NCI-H1930 (cell line): ENCODE data around the gene DARS2.
"Not testable (repeated sequence)": the region's sequence is repeated elsewhere in the genome, so short reads cannot be mapped to it uniquely, and the experiment has no call there.

Experiments
- DNase-seq, 2 experiments: peaks; one replicate each; lab custom pipeline; 2025; lab: John Stamatoyannopoulos, UW

Gene DARS2, protein sequence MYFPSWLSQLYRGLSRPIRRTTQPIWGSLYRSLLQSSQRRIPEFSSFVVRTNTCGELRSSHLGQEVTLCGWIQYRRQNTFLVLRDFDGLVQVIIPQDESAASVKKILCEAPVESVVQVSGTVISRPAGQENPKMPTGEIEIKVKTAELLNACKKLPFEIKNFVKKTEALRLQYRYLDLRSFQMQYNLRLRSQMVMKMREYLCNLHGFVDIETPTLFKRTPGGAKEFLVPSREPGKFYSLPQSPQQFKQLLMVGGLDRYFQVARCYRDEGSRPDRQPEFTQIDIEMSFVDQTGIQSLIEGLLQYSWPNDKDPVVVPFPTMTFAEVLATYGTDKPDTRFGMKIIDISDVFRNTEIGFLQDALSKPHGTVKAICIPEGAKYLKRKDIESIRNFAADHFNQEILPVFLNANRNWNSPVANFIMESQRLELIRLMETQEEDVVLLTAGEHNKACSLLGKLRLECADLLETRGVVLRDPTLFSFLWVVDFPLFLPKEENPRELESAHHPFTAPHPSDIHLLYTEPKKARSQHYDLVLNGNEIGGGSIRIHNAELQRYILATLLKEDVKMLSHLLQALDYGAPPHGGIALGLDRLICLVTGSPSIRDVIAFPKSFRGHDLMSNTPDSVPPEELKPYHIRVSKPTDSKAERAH

DNA sequence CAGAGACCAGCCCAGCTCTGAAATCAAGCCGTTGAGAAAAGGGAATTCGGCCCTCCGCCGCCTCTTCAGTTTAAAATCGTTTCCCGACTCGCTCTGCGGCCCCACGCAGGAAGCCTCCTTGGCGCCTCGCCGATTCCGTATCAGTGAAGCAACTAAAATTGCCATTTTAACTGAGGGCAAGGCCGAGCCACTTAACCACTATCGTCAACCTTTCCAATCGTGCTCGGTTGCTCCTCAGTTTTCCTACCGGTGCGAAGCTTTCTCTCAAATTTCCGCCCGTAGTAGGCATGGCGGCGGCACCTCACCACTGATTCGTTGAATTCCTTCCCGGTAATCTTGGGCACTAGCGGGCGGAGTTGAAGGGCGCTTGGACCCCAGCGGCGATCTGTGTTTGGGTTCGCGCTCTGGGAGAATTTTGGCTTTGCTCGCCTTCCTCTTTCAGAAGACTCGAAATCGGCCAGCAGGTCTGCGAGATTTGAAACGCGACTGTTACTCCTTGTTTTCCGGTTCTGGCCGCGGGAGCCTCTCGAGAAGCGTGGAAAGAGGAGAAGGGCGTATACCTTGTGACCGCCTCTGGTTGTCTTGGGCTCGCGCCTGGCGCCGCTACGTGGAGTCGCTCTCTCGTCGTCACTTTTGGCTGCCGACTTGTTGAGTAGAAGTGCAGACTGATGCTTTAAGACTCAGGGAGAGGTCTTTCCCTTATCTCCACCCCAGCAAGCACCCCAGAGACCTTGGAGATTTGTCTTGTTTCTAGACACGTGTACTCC lies at the start of gene DARS2, which contains the start of gene CENPL:
Gene DARS2 (plus strand): TSS at position 359 of the 767 bp plus-strand sequence. CDS start 557 bp downstream, outside the sequence.
Gene CENPL (minus strand): TSS at position 569 of the 767 bp plus-strand sequence. CDS start 13,584 bp downstream, outside the sequence.
- peak; percentile 96 for DNase-seq

DNA sequence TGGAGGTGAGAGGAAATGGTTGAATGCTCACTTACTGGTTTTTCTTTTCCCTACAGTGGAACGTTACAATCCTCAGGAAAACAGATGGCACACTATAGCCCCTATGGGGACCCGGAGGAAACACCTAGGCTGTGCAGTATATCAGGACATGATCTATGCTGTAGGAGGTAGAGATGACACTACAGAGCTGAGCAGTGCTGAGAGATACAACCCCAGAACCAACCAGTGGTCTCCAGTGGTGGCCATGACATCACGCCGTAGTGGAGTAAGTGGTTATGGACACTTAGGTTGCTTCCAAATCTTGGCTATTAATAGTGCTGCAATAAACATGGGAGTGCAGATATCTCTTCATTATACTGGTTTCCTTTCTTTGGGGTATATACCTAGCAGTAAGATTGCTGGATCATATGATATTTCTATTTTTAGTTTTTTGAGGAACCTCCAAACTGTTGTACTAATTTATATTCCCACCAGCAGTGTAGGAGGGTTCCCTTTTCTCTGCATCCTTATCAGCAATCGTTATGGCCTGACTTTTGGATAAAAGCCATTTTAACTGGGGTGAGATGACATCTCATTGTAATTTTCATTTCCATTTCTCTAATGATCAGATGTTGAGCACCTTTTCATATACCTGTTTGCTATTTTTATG lies 48.8 kb upstream of the DARS2 start:
- no peak for DNase-seq

DNA sequence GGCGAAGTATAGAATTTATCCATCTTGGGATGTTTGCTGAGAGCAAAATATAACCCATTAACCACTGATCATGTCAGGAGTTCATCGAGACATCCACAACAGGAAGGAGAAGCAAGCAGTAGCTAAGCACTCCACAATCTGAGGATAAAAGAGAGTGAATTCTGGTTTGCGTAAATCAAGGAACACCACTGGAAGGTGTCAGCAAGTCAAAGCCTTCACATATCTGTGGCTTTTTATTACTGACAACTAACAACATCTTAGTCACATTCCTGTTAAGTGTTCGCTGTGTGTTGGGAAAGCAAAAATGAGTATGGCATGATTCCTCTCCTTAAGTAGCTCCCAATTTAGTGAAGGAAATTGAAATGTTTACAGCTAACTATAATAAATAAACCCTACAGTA lies 44.5 kb upstream of the DARS2 start:
- DNase-seq: no peak

DNA sequence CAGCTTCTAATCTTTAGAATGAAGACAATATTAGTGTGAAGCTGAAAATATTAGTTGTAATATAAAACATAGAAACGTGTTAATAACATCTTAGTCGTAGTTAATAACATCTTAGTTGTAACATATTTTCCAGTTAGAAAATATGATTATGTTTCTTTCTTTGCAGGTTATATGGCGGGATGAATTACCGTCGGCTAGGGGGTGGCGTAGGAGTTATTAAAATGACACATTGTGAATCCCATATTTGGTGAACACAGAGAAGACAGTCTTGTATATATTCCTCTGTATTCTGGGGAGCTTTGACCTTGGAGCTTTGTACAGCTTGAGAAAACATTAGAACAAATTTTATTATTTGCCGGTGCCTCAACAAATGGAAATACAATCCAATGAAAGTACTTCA lies 39.5 kb upstream of the DARS2 start:
- no peak for DNase-seq

DNA sequence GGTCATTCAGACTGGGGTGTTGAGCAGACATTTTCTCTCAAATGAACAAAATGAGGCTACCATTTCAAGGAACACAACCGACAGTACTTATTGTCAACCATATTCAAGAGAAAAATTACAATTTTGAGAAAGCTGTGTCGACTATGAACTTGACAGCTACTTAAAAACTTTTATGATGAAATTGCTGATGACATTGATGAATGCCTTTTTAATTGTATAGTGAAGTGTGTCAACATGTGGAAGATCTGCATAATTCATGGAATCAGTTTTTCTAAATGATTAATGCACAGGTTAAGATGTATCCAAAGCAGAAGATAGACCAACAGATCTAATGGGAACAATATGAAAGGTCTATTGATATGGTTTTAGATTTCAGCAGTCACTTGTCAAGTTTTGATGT lies 34.6 kb upstream of the DARS2 start:
- no peak for DNase-seq

DNA sequence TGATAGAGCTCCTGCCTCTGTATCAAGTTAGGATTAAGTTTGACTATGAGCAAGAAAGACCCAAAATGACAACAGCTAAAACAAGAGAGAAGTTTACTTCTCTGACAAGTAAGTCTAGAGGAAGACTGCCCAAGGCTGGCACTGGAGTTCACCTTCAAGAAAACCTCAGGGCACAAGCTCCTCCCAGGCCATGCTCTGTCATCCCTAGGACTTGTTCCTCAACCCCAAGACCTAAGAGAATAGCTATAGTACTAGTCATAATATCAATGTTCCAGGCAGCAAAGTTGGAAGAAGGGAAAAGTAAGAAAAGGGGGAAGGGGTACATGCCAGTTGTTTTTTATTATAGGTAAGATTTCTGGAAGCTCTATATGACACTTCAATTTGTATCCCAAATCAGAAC lies 26.4 kb upstream of the DARS2 start:
- DNase-seq: no peak

DNA sequence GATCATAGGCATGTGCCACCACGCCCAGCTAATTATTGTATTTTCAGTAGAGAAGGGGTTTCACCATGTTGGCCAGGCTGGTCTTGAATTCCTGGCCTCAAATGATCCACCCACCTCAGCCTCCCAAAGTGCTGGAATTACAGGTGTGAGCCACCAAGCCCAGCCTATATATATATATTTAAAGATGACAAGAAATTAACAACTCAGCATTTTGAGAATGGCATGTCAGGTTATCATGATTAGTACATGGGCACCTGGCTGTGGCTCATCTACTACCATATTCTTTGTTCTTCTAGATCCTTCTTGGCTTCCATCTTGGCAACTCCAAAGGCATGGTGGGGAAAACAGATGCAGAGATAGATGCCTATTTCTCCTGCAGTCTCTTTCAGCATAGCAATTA lies 24.5 kb upstream of the DARS2 start:
- DNase-seq: not testable (repeated sequence)

DNA sequence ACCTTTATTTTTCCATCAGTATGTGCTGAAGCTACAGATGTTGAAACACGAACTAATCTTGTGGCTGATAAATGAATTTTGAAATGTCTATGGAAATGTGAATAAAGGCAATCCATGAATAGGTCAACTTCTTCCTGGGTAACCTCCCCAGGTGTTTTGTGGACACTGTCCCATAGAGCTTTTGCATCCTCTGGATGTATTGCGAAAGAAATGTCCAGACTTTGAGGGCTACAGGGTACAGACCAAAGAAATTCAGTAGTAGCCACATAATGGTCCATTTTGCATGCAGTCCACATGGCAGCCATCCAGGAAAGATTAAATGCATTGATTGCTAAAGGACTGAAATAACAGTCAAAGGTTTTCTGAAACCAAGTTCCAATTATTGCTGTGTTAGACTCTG lies 21.5 kb upstream of the DARS2 start:
- DNase-seq: no peak

DNA sequence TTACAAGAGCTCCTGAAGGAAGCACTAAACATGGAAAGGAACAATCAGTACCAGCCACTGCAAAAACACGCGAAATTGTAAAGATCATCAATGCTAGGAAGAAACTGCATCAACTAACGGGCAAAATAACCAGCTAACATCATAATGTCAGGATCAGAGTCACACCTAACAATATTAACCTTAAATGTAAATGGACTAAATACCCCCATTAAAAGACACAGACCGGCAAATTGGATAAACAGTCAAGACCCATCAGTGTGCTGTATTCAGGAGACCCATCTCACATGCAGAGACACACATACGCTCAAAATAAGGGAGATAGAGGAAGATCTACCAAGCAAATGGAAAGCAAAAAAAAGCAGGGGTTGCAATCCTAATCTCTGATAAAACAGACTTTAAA lies 10.8 kb upstream of the DARS2 start:
- DNase-seq: not testable (repeated sequence)

DNA sequence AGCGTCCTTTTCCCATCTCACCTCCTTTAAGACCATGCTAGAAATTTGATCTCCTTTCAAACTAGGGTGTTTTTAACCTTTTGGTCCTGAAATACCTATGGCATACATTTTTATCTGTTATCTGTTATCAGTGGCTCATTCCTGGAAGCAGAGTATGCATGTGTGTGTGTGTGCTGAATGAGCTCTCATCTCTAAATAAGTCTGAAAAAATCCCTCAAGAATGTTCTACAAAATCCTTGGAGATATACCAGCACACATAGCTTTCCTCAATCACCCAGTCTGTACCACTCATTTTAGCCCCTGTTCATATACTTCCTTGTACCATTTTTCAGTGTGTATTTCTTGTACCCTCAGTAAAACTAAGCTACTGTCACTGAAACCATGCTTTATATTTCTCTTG lies 6.0 kb upstream of the DARS2 start:
- no peak for DNase-seq

DNA sequence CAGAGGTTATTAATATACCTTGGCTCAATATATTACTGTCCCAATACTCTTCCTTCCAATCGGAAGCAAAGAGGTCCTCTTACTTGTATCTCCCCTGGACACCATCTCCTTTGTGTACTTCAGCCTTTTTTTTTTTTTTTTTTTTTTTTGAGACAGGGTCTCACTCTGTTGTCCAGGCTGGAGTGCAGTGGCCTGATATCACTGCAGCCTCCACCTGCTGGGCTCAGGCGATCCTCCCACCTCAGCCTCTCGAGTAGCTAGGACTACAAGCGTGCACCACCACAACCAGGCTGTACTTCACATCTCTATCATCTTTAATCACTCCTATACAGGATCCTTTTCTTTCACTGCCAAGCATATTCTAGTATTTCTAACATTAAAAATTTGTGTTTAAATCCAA lies 2.8 kb upstream of the DARS2 start:
- DNase-seq: no peak

DNA sequence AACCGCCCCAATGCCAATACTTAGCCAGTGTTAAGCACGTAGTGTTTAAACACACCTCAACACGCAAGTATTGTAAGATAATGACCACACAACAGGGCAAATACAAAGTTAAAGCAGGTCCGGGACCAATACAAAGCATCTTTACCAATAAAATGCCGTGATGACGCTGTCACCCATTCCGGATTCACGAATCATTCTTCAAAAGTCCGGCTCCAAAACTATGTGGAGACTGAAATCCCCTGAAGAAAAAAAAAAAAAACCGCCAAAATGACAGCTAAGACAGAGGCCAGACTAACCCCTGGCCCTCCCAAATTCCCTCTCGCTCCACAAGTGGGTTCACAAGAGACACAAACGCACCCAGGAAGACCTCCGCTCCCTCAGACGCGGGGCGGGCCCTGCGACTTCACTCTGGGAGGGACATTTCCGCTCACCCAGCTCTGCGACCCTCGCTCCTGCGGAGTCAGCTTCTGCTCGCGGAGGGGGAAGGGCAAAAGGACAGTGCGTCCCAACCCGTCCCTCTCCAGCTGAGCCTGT lies 625 bp upstream of the DARS2 start:
- DNase-seq: no peak

DNA sequence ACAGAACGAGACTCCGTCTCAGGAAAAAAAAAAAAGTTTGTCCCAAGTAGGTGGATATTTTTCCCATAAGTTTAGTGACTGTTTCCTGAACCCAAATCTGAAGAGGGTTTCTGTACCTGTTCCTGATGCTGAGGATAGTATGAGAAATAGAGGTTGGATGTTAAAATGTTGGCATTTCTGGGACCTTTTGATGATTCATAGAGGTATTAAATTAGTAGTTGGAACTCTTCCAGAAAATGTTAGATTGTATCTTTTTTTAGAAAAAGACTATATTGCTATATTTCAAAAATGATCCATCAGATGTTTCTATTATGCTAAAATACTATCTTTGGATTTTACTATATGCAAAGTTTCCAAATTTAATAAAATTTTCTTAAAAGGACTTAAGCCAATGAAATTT lies 3.1 kb downstream of the DARS2 start:
- DNase-seq: no peak

DNA sequence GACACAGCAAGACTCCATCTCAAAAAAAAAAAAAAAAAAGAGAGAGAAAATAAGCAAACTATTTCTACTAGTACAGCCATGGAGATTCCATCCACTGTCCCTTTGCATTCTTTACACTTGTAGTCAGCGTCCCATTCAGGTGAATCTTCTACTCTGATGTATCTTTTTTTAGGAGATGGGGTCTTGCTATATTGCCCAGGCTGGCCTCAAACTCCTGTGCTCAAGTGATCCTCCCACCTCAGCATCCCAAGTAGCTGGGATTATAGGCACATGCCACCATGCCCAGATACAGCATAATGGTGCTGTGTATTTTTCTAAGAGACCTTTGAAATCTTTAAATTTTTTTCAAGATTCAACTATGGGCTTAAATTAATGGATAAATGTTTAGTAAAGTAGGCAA lies 8.3 kb downstream of the DARS2 start:
- DNase-seq: no peak

DNA sequence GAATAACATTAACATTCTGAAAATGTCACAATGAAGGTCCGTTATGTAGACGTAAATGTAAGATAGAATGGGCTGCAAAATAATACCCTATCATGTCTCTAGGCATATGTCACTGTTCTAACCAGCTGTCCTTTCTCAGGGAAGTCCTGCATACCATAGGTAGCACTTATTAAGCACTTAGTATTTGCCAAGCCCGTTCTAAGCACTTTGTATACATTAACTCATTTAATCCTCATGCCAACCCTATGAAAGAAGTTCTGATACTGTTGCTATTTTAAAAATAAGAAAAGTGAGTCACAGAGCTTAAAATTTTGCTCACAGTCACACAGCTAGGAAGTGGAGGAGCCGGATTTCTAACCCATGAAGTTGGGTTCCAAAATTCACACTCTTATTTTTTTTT lies 27.6 kb downstream of the DARS2 start:
- DNase-seq: no peak

DNA sequence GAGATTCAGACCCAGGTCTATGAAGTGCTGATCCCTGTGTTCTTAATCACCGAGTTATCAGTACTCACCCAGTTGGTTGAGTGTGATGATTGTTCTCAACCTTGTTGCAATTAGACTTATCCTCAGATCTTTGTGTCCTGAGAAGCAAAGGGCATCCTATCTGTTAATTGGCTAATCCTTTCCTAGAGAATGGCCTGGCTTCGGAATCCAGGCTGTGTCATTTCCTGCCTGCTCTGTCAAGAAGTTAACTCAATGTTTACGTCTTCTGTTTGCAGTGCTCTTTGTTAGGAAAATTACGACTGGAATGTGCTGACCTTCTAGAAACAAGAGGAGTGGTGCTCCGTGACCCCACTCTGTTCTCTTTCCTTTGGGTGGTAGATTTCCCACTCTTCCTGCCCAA lies 28.6 kb downstream of the DARS2 start:
- DNase-seq: no peak

DNA sequence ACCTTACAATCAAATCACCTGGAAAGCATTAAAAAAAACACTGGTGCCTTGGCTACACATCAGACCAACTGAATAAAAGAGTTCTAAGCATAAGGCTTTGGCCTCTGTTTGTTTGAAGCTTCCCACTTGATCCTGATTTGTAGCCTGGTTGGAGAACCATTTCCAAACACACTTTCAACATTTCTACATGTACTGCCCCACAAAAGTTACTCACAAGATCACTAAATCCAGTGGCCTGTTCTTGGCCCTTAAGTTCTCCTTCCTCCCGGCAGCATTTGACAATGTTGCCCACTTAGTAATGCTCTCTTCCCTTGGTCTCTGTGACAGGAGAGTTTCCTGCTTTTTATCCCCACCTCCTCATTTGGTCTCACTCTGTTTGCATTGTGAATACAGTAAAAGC lies 31.5 kb downstream of the DARS2 start:
- DNase-seq: no peak

DNA sequence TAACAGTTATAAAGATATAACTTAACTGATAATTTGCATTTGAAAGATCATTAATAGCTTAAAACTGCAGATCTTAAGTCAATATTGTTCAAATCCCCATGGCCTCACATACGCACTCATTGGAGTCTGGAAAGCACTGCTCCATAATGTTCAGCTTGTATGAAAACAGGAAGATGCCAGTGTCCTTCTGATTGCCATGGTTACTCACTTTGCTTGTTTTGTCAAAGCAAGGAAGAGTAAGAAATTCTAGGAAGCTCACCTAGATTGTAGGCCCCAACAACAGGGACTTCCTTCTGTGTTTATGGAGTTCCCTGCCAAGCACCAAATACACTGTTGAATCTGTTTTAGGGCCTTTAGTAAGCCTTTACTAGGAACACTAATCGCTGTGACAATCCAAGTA lies 32.4 kb downstream of the DARS2 start:
- DNase-seq: no peak

DNA sequence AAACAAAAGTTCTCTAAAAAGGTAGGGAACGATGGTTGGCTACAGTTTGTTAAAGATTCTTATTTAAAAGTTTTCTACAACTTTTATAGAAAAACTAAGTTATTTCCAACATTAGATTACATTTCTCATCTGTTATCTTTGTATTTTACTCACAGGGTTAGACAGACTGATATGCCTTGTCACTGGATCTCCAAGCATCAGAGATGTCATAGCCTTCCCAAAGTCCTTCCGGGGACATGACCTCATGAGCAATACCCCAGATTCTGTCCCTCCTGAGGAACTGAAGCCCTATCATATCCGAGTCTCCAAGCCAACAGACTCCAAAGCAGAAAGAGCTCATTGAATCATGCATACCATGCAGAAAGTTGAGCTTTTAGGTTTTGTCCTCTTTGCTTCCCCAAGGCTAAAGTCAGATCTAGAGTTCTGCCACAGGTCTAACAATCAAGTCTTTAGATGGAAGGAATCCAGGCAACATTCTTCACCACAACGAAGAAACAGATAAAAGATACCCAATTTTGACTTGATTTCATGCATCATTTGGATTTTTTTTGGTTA lies 33.0 kb downstream of the DARS2 start:
- DNase-seq: no peak

DNA sequence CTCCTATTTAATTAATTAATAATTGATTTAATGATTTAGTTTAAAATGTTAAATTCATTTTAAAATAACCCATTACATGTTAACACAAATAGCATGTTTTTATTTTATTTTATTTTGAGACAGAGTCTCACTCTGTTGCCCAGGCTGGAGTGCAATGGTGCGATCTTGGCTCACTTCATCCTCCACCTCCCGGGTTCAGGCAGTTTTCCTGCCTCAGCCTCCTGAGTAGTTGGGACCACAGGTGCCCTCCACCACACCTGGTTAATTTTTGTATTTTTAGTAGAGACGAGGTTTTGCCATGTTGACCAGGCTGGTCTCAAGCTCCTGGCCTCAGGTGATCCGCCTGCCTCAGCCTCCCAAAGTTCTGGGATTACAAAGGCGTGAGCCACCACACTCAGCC lies 35.1 kb downstream of the DARS2 start:
- not testable (repeated sequence) for DNase-seq

DNA sequence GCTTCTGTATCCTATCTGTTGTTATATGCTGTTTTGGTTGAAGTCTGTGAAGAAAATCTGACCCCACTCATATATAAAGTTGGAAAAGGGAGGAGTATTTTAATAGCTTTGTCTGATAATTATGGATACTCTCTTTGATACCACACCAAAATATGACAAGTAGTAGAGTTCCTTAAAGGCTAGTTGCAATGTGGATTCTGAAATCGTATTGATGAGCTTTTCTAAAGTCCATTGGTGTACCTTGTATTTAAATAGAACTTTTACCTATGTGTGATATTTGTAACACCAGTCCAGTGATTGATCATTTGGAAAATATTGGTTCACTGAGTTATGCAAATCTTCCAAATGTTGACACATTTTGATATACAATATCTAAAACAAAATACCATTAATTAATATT lies 35.6 kb downstream of the DARS2 start:
- no peak for DNase-seq

DNA sequence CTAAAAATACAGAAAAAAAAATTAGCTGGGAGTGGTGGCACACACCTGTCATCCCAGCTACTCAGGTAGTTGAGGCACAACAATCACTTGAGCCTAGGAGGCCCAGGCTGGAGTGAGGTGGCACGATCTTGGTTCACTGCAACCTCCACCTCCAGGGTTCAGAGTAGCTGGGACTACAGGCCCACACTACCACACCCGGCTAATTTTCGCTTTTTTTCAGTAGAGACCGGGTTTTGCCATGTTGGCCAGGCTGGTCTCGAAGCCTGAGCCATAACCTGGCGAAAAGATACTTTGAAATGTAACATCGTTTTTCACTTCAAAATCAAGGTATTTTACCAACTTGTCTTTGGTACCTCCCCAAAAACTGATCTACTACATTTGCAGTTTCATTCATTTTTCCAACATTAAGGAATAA lies 37.3 kb downstream of the DARS2 start:
- DNase-seq: no peak
